NCI-H2171 (cell line): ENCODE measurements around the gene FAXDC2.
"Not testable (repeated sequence)": the region's sequence is repeated elsewhere in the genome, so short reads cannot be mapped to it uniquely, and the experiment has no call there.

Source experiments
- DNase-seq: peaks from one replicate; lab custom pipeline; 2025; lab: John Stamatoyannopoulos, UW

The FAXDC2 gene

GRCh38 chr5:154830596-154830995 is 19.8 kb downstream of the FAXDC2 start:
- DNase-seq, result no peak

DNA sequence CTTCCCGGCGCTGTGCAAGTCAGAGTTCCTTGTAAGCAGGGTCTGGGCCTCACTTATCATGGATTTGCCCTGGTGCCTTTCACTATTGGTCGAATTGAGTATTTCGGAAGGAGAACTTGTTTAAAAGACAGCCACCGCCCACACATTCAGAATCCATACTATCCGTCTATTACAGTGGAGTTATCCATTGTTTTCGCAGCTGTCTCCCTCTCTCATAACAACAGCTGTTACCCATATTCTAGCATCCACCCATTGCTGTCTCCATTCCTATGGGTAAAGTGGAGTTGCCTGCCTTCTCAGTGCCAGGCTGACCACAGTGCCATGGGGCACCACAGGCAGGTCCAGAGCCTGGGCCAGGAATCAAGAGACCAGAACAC is 20.2 kb downstream of the FAXDC2 start:
- no peak for DNase-seq

- DNase-seq, result no peak
These were observed 20.7 kb downstream of the FAXDC2 start for GRCh38 chr5:154829589-154830218.

DNA sequence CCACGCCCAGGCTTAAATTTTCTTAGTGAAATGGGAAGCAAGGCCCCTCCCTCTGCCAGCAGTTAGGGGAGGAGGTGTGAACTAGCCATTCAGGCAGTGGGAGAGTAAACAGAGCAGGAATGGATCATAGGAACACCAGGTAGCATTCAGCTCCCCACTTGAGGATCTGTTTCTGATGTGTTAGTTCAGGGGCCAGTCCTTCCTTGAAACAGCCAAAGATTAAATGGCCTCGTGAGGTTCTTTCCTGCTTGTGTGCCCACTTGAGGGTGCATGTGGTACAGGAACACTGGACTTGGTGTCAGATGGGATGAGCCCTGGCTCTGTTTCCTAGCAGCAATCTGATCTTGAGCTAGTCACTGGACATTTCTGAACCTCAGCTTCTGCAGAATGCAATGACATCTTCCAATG is 21.2 kb downstream of the FAXDC2 start:
- DNase-seq, result no peak

- DNase-seq, result no peak
These were observed 26.3 kb downstream of the FAXDC2 start for GRCh38 chr5:154824070-154824469.

- no peak for DNase-seq
These were observed 26.8 kb downstream of the FAXDC2 start for GRCh38 chr5:154823605-154824004.

DNA sequence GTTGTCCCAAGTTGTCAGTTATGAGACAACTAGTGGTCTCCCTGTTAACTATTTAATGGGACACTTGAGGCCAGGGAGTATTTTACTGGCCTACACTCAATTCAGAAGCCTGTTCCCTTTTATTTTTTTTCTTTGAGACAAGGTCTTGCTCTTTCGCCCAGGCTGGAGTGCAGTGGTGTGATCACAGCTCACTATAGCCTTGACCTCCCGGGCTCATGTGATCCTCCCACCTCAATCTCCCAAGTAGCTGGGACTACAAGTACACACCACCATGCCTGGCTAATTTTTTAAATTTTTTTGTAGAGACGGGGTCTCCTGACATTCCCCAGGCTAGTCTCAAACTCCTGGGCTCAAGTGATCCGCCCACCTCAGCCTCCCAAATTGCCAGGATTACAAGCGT is 27.5 kb downstream of the FAXDC2 start:
- not testable (repeated sequence) for DNase-seq

DNA sequence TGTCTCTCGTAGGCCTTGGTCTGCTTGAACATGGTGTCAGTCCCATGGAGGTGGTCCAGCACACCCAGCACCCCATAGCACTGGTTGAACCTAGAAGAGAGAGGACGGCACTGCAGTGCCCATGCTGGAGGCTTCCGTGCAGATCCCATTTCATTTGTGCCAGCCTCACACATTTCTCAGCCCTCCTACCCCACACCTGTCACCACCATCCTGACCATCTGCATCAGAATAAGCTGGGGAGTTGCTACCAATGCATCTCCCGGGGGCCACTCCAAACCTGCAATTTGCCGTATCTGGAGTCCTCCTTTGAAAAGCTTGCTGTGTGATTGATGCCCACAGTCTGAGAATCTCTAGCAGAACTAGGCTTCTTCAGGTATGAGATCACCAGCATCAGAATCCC is 30.0 kb downstream of the FAXDC2 start:
- no peak for DNase-seq

DNA sequence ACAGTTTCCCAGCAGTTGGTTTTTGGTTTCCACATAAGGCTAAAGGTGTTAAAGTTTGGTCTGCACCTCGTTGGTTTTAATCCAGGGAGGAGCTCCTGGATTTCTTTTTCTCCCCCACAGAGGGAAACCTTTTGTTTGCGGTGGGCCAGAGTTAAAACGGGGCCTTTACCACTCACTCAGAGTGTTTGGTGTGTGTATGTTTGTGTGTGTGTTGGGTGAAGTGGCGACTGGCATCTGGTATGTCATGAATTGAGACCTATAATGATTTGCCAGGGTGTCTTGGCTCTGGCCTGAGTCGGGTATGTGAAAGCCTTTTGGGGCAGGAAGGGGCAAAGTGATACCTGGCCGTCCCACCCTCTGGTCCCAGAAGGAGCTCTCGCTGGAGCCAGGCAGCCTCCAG is 30.9 kb downstream of the FAXDC2 start:
- no peak for DNase-seq

- DNase-seq, result no peak
These were observed 31.8 kb downstream of the FAXDC2 start for GRCh38 chr5:154818471-154819116.

GRCh38 chr5:154817815-154818214 is 32.6 kb downstream of the FAXDC2 start:
- no peak for DNase-seq

- DNase-seq, result no peak
These were observed 33.4 kb downstream of the FAXDC2 start for GRCh38 chr5:154816891-154817492.

- DNase-seq, result no peak
These were observed 34.6 kb downstream of the FAXDC2 start for GRCh38 chr5:154815684-154816247.

GRCh38 chr5:154815025-154815424 is 35.4 kb downstream of the FAXDC2 start:
- DNase-seq, result no peak

DNA sequence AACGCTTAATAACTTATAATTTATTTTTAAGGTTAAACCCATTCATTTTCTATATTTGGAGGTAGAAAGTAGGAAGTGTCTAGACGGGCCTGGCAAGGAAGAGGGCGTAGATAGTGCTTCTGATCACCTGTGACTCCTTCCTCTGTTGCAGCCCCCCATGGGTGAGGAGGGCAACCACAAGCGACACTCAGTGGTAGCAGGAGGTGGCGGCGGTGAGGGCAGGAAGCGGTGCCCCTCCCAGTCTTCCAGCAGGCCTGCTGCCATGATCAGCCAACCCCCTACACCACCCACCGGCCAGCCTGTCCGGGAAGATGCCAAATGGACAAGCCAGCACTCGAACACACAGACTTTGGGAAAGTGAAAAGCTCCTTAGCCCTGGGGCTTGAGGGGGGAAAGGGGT is 36.7 kb downstream of the FAXDC2 start:
- no peak for DNase-seq

DNA sequence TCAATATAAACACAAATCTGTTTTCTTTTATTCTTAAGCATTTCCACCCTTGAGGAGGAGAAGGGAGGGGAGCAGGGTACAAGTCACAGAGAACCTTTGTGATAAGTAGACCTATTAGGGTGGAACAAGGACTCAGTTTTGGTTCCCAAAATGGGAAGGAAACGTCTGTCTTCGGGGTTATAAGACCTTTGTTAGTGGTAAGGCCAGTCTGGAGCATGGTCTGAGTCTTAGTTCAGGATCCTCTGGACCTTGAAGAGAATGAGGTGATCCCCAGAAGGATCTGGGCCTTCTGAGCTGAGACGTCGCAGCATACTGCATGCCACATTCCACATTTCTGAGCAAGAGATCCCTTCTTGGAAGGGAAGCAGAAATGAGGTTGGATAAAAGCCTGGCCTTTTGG is 37.2 kb downstream of the FAXDC2 start:
- no peak for DNase-seq

DNA sequence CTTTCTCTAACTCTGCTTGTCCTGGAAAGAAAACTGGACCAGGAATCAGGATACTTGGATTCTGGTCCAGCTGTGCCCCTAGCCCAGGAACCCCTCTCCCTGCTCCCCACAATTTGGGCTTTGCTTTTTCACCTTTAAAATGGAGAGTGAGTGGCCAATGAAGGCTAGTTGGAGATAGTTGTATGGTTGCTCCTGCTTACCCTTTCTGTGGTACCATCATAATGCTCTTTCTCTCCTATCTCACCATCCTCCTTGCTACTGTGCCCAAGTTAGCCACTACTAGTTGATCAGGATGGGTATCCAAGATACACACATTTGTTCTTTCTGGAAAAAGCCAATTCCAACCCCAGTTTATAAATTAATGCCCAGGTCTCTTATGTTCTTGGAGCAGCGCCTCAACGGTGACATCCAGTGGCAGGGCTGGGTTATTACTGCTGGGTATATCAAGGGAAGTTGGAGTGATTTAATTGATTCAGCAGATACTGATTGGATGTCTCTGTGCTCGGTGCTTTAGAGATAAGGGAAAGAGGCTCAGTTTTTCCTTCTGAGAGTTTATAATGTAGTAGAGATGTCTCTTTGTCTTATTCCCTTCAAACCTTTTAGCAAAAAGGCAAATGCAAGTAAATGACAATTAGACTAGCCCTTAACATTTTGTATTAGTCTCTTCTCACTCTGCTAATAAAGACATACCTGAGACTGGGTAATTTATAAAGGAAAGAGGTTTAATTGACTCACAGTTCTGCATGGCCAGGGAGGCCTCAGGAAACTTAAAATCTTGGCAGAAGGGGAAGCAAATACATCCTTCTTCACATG is 38.5 kb downstream of the FAXDC2 start:
- DNase-seq, result no peak

GRCh38 chr5:154811239-154811638 is 39.2 kb downstream of the FAXDC2 start:
- DNase-seq, result no peak

- DNase-seq, result no peak
These were observed 44.2 kb downstream of the FAXDC2 start for GRCh38 chr5:154806176-154806575.

- no peak for DNase-seq
These were observed 48.4 kb downstream of the FAXDC2 start for GRCh38 chr5:154802050-154802449.

- no peak for DNase-seq
These were observed 49.3 kb downstream of the FAXDC2 start for GRCh38 chr5:154801083-154801482.

DNA sequence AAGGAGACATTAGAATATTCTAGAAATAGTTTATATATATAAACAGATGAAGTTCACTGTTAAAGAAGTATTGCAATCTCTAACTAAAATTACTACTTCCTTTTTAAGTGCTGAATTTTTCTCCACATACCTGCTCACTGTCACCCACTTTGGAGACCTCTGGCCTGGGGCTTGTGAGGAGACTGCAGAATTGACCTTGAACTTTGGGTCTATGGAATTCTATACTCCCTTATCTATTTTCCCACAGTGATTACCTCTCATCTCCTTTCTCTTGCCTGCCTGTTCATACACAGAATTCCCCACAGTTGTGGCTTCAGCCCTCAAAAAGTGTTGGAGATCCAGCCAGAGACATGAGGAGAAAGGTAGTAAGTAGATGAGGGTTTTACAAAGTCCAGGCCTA is 49.8 kb downstream of the FAXDC2 start:
- no peak for DNase-seq

GRCh38 chr5:154797762-154798161 is 52.6 kb downstream of the FAXDC2 start:
- no peak for DNase-seq
